ENCODE measurements around the gene NEURL2.

DNA sequence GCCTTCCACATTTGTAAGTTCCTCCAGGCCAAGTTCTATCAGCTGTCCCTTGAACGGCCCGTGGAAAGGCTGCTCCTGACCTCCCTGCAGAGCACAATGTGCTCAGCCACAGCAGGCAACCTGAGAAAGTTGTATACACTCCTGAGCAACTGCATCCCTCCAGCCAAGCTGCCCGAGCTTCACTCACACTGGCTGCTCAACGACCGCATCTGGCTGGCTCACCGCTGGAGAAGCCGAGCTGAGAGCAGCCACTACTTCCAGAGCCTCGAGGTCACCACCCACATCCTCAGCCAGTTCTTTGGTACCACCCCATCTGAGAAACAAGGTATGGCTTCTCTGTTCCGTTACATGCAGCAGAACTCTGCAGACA is 7.9 kb downstream of the NEURL2 start:
- TF ChIP-seq, protein P1, sequence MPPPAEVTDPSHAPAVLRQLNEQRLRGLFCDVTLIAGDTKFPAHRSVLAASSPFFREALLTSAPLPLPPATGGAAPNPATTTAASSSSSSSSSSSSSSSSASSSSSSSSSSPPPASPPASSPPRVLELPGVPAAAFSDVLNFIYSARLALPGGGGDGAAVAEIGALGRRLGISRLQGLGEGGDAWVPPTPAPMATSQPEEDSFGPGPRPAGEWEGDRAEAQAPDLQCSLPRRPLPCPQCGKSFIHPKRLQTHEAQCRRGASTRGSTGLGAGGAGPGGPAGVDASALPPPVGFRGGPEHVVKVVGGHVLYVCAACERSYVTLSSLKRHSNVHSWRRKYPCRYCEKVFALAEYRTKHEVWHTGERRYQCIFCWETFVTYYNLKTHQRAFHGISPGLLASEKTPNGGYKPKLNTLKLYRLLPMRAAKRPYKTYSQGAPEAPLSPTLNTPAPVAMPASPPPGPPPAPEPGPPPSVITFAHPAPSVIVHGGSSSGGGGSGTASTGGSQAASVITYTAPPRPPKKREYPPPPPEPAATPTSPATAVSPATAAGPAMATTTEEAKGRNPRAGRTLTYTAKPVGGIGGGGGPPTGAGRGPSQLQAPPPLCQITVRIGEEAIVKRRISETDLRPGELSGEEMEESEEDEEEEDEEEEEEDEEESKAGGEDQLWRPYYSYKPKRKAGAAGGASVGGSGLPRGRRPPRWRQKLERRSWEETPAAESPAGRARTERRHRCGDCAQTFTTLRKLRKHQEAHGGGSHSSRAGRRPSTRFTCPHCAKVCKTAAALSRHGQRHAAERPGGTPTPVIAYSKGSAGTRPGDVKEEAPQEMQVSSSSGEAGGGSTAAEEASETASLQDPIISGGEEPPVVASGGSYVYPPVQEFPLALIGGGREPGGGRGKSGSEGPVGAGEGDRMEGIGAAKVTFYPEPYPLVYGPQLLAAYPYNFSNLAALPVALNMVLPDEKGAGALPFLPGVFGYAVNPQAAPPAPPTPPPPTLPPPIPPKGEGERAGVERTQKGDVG (CRISPR knock-in tag; IDR thresholded peaks at IDR 0.05) = no peak
- TF ChIP-seq SMC3 (IDR thresholded peaks at IDR 0.05; ENCODE audit: borderline replicate concordance, low read length) (no peak), RFX5 (IDR thresholded peaks at IDR 0.05; ENCODE audit: low read depth, low read length) (no peak), CBX3 (IDR thresholded peaks at IDR 0.05; ENCODE audit: borderline replicate concordance, low read depth) (no peak), EZH2 (IDR thresholded peaks at IDR 0.05; ENCODE audit: borderline replicate concordance, control insufficient read depth, low read depth, low read length) (no peak)
- TF ChIP-seq, protein P2, sequence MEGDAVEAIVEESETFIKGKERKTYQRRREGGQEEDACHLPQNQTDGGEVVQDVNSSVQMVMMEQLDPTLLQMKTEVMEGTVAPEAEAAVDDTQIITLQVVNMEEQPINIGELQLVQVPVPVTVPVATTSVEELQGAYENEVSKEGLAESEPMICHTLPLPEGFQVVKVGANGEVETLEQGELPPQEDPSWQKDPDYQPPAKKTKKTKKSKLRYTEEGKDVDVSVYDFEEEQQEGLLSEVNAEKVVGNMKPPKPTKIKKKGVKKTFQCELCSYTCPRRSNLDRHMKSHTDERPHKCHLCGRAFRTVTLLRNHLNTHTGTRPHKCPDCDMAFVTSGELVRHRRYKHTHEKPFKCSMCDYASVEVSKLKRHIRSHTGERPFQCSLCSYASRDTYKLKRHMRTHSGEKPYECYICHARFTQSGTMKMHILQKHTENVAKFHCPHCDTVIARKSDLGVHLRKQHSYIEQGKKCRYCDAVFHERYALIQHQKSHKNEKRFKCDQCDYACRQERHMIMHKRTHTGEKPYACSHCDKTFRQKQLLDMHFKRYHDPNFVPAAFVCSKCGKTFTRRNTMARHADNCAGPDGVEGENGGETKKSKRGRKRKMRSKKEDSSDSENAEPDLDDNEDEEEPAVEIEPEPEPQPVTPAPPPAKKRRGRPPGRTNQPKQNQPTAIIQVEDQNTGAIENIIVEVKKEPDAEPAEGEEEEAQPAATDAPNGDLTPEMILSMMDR (IDR thresholded peaks at IDR 0.05 in 2 of 3, conservative IDR thresholded peaks at IDR 0.05 in 1 of 3; ENCODE audit: control insufficient read depth in 2 of 3, extremely low read depth in 1 of 3, insufficient read depth in 1 of 3, low read depth in 3 of 3, low read length in 3 of 3) = no peak
